IPS-15b (cell line): ENCODE measurements around the gene ARSG.

Experiments used
- H3K27me3 ChIP-seq: one replicate; pipeline ENCODE4 v1.6.1; 2013; ENCODE audit warnings: low read length; ENCODE audit not compliant: control insufficient read depth, insufficient read depth
- H3K36me3 ChIP-seq: one replicate; pipeline ENCODE4 v1.6.1; 2013; ENCODE audit warnings: low read length; ENCODE audit not compliant: control insufficient read depth, insufficient read depth
- H3K4me1 ChIP-seq: one replicate; pipeline ENCODE4 v1.6.1; 2013; ENCODE audit warnings: mild to moderate bottlenecking, low read length; ENCODE audit not compliant: control insufficient read depth, insufficient read depth
- H3K4me3 ChIP-seq: one replicate; pipeline ENCODE4 v1.5.1; 2013; ENCODE audit warnings: low read depth, low read length
- H3K9ac ChIP-seq: one replicate; pipeline ENCODE4 v1.6.1; 2013; ENCODE audit warnings: low read depth, mild to moderate bottlenecking, low read length
- H3K9me3 ChIP-seq: one replicate; pipeline ENCODE4 v1.6.1; 2013; ENCODE audit warnings: mild to moderate bottlenecking, low read length; ENCODE audit not compliant: control insufficient read depth, insufficient read depth

ARSG gene

DNA sequence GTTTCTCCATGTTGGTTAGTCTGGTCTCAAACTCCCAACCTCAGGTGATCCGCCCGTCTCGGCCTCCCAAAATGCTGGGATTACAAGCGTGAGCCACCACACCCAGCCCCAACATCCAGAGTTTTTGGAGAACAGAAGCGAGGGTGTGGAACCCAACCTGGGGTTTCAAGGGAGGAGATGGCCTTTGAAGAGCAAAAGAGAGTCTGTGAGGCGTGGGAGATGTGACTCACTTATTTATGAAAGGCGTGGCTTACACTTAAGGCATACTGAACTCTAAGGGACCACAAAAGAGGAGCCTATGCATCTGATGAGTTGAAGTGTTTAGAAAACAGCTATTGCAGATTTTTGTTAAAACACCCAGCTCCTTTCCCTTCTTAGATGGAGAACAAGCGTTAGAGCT, 18.9 kb downstream of the ARSG start:
- Histone ChIP-seq H3K27me3 (no peaks in the 10 kb centered on the region), H3K4me3 (no peak overlapping the region), H3K9ac (no peak overlapping the region), H3K4me1 (no peaks in the 10 kb centered on the region), H3K36me3 (no peaks in the 10 kb centered on the region), H3K9me3 (no peaks in the 10 kb centered on the region)

DNA sequence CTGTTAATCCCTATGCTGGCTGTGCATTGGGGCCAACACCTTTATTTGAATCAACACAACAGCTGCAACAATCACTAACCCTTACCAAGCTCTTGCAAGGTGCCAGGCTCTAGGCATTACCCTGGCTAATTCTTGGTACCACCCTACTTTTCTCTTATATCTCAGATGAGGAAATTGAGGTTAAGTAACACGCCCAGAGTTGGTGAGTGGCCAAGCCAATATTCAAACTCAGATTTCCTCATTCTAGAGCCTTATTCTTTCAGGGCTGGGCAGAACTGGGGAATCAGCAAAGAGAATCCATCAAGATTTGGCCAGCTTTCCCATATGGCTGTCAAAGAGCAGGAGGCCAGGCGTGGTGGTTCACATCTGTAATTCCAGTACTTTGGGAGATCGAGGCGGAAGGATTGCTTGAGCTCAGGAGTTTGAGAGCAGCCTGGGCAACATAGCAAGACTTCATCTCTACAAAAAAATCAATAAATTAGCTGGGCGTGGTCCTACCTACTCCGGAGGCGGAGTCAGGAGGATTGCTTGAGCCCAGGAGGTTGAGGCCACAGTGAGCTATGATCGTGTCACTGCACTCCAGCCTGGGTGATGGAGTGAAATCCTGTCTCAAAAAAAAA, 23.7 kb downstream of the ARSG start:
- no peak overlapping the region for H3K9ac ChIP-seq
- H3K27me3 ChIP-seq = no peaks in the 10 kb centered on the region
- H3K4me3 ChIP-seq = no peak overlapping the region
- no peaks in the 10 kb centered on the region for H3K36me3 ChIP-seq
- no peaks in the 10 kb centered on the region for H3K4me1 ChIP-seq
- no peaks in the 10 kb centered on the region for H3K9me3 ChIP-seq

DNA sequence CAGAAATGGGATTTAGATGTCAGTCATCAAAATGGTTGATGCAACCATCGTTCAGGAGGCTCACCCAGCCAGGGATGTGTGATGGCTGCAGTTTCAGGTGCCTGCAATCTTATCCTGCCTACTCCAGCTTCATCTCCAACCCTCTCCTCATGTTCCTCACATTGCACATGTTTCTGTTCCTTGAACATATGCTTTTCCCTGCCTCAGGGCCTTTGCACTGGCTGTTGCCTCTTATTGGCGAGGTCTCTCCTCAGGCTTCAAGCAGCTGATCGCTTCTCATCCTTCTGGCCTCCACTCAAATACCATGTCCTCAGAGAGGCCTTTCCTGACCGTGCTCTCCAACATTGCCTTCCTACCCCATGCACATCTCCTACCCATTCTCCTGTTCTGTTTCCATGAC, 24.6 kb downstream of the ARSG start:
- H3K9me3 ChIP-seq = no peaks in the 10 kb centered on the region
- no peaks in the 10 kb centered on the region for H3K36me3 ChIP-seq
- H3K4me3 ChIP-seq = no peak overlapping the region
- no peaks in the 10 kb centered on the region for H3K27me3 ChIP-seq
- H3K9ac ChIP-seq = no peak overlapping the region
- H3K4me1 ChIP-seq = peaks cover 2% of the 10 kb centered on the region

DNA sequence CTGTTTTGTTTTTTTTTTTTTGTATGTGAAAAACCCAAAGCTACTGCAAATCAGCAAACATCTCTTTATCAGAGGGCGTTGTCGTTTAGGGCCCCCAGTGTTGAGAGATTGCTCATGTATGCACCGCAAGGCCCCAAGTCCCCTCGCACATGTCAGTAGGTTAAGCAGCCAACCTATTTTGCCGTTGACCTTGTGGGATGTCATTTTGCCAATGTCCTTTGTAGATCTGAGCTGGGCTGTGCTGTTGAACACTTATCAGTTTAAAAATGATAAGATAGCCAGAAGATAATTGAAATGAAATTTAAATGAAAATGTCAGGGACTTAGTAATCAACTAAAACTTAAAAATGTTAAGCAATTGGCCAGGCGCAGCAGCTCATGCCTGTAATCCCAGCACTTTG, 26.2 kb downstream of the ARSG start:
- no peak overlapping the region for H3K9ac ChIP-seq
- no peaks in the 10 kb centered on the region for H3K27me3 ChIP-seq
- H3K4me1 ChIP-seq = peaks cover 4% of the 10 kb centered on the region

DNA sequence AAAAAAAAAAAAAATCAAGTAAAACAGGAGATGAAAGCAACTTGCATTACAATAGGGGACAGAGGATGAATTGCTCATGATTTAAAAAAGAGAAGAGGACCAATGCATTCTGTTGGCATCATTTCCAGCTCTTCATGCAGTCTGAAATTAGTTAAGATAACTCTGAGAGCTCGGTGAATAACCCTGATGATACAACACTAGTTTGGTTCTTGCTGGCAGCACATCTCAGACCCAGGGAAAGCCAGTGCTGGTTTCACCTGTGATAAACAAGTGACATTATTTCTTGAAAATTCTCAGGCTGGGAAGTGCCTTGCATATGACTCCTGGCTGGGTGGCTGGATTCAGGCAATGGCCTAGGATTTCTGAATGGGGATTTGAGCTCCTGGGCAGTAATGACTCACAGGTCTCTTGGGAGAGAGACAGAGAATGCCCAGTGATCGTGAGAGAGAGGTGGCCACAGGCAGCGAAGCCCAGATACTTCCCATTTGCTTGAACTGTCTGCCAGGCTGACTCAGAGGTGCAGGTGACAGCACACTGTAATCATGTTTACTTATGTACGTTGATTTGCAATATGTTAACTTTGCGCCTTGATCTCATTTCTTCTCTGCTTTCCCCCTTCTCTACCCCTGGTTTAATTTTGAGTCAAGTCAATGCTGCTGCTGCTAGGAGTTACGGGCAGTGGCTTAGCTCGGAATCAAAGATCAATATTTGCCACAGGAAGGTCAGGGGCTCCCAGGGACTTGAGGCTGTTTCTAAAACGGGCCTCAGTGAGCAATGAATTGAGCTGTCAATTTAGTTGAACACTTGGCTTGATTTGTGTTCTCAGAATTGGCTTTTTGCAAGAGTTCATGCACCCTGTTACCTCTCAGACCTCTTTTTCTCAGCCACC, 27.1 kb downstream of the ARSG start:
- no peak overlapping the region for H3K4me3 ChIP-seq
- no peaks in the 10 kb centered on the region for H3K36me3 ChIP-seq
- H3K4me1 ChIP-seq = peaks cover 4% of the 10 kb centered on the region
- H3K9me3 ChIP-seq = no peaks in the 10 kb centered on the region
- H3K9ac ChIP-seq = no peak overlapping the region
- no peaks in the 10 kb centered on the region for H3K27me3 ChIP-seq

More for the DNA sequence above, 26.2 kb downstream of the ARSG start:
- Histone ChIP-seq H3K4me3 (no peak overlapping the region), H3K36me3 (no peaks in the 10 kb centered on the region), H3K9me3 (no peaks in the 10 kb centered on the region)

DNA sequence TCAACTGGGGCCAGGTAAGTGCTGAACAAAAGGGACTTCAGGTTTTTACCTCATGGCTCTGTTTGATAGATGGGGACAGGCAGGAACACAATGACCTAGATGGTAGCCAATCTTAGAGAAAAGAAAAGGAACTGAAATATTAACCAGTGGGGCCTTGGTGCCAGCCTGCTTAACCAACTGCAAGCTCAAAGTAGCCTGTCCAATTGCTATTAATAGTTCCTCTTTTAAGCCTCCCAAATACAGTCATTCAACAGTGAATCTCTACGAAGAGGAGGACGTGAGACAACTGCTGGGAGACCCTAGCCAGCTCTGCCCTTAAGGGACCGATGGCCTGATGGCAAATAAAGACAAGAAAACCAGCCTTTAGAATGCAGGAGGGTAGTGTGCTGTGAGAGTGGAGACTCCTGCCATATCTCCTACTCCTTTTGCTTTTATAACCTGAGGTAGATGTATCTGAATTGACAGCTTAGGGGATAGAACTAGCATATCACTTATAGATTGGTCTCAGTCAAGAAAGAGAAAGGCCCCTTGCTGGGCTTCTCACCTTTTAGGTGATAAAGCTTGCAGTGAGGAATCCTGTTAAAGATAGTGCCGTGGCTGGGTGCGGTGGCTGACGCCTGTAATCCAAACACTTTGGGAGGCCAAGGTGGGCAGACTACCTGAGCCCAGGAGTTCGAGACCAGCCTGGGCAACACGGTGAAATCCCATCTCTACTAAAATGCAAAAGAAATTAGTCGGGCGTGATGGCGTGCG, 28.3 kb downstream of the ARSG start:
- Histone ChIP-seq H3K9me3 (no peaks in the 10 kb centered on the region), H3K36me3 (no peaks in the 10 kb centered on the region), H3K4me1 (peaks cover 4% of the 10 kb centered on the region), H3K9ac (no peak overlapping the region), H3K4me3 (no peak overlapping the region), H3K27me3 (no peaks in the 10 kb centered on the region)

DNA sequence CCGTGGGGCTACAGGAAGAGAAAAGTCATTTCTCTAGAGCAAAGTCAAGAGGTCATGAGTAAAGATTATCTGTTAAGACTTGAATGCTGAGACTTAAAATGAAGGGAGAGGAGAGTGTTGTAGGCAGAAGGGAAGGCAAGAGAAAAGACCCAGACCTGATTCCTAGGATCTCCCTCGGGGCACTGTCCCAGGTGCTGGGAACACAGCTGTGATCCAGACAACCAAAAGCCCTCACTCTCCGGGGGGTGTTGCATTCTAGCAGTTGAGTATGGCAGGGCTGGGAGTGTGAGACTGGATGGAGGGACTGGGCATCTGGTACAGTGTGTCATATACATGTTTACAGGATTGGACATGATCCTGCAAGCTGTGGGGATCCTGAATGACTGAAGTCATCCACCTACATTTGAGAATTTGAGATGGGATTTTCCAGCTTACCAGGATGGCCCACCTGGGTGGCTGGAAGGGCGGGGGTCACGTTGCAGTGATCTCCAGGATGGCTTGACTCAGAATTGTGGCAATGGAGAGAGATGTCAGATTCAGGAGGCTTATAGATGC, 29.1 kb downstream of the ARSG start:
- Histone ChIP-seq H3K4me3 (no peak overlapping the region), H3K9me3 (no peaks in the 10 kb centered on the region), H3K36me3 (no peaks in the 10 kb centered on the region), H3K9ac (no peak overlapping the region), H3K27me3 (no peaks in the 10 kb centered on the region), H3K4me1 (peaks cover 4% of the 10 kb centered on the region)

DNA sequence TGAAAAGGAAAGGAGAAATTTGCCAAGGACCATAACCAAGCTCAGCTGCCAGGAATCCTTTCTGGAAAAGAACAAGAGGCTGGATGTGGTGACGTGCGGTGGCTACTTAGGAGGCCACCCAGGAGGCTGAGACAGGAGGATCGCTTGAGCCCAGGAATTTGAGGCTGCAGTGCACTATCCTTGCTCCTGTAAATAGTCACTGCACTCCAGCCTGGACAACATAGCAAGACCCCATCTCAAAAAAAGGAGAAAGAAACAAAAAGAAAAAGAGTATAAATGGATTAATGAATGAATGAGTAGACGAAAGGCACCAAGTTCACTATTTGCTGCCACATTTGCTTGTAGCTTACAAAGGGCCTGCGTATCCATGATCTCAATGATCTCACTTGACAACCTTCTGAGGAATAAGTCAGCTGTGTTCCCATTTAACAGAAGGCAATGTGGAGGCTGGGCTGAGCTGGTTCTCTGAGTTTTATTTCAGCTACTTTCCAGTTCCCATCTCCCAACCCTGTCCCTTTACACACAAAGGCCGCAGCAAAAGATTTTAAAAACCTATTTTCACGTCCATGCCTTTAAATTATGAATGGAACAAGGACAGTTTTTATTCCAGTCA, 29.8 kb downstream of the ARSG start:
- Histone ChIP-seq H3K9me3 (no peaks in the 10 kb centered on the region), H3K36me3 (no peaks in the 10 kb centered on the region), H3K27me3 (no peaks in the 10 kb centered on the region), H3K4me1 (peaks cover 4% of the 10 kb centered on the region), H3K9ac (no peak overlapping the region), H3K4me3 (no peak overlapping the region)

DNA sequence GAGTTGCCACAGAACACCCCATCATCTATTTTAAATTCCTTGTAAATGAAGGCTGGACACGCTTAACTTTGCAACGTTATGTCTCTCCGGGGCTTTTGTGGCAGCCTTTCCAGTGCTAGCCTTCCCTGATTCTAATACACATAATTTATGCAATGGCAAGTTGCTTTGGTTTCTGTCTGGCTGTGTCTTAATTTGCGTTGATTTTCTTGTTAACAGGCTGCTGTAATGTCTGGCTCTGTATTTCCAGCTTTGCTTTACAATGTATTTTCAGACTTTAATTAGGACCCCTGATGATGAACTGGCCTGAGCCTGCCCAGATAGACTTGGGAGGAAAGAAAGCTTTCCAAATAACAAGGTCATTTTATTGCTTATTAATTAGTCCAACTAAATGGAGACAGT, 30.3 kb downstream of the ARSG start:
- no peaks in the 10 kb centered on the region for H3K27me3 ChIP-seq

DNA sequence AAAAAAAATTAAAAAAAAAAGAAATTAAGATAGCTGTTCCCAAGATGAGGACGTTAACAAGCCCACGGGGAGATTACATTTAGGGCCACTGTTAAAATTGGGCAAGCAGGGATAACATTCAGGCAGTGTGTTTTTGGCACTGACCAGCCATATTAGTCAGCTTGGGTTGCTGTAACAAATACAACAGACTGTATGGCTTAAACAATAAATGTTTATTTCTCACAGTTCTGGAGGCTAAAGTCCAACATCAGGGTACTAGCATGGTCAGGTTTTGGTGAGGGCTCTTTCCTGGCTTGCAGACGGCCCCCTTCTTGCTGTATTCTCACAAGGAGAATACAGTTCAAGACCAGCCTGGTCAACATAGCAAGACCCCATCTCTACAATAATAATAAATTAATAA, 31.3 kb downstream of the ARSG start:
- Histone ChIP-seq H3K9me3 (no peaks in the 10 kb centered on the region), H3K9ac (no peak overlapping the region), H3K36me3 (no peaks in the 10 kb centered on the region), H3K4me1 (peaks cover 4% of the 10 kb centered on the region), H3K4me3 (no peak overlapping the region), H3K27me3 (no peaks in the 10 kb centered on the region)

More for the DNA sequence above, 30.3 kb downstream of the ARSG start:
- H3K9ac ChIP-seq = no peak overlapping the region
- no peak overlapping the region for H3K4me3 ChIP-seq
- H3K36me3 ChIP-seq = no peaks in the 10 kb centered on the region
- peaks cover 4% of the 10 kb centered on the region for H3K4me1 ChIP-seq
- no peaks in the 10 kb centered on the region for H3K9me3 ChIP-seq

DNA sequence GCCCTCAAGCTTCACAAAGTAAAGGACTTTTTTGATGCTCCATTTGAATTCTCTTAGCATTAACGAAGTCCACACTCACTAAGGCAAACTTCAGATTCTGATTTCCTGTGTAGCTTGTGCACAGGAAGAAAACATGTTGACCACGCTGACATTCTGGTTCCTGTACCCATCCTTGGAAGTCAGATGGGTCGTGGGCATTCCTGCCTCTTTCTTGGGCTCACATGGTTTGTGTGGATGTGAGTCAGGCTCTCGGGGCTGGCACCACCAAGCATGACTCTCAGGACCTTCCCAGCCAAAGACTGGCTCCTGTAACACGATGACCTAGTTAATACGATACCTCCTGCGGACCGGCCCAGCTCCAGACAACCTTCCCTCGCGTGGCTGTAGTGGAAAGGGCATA, 32.8 kb downstream of the ARSG start:
- H3K9ac ChIP-seq = no peak overlapping the region
- peaks cover 4% of the 10 kb centered on the region for H3K4me1 ChIP-seq
- H3K27me3 ChIP-seq = no peaks in the 10 kb centered on the region
- no peaks in the 10 kb centered on the region for H3K36me3 ChIP-seq
- H3K9me3 ChIP-seq = no peaks in the 10 kb centered on the region
- no peak overlapping the region for H3K4me3 ChIP-seq
